Heart left ventricle (tissue), 16 donors: ENCODE measurements around the gene CCDC50. TPM values are rescaled to one million over a fixed set of nuclear protein-coding genes. Genes with fewer than 3 reads are reported as not detected.
A peak's percentile ranks its signal among the peaks of the same experiment; 100 is the strongest.

Source experiments
- ATAC-seq, 4 donors: fragments of 200-7000 bp; cut with Tn5 transposase; one replicate each; pipeline ENCODE4 v1.9.1; 2020 to 2022; ENCODE audit warnings: moderate library complexity in 4 of 4, mild to moderate bottlenecking in 3 of 4, moderate number of reproducible peaks in 1 of 4
- DNase-seq, 5 donors: peaks; one replicate each; pipeline ENCODE4 v3.0.0-alpha.2; 2020
- H3K27ac ChIP-seq, 12 donors: fragments of 200-600 bp; sonication (generic) in 4 of 12; one replicate each; pipeline versions ENCODE4 v1.5.0 to v1.8.0; 2016 to 2022; ENCODE audit warnings: mild to moderate bottlenecking in 2 of 12
- H3K27me3 ChIP-seq, 9 donors: fragments of 200-600 bp; sonication (generic) in 2 of 9; one replicate each; pipeline versions ENCODE4 v1.5.1 to v1.8.0; 2016 to 2022; ENCODE audit warnings: mild to moderate bottlenecking in 3 of 9
- H3K36me3 ChIP-seq, 9 donors: fragments of 200-600 bp; sonication (generic) in 2 of 9; one replicate each; pipeline versions ENCODE4 v1.5.0 to v1.8.0; 2018 to 2022; ENCODE audit warnings: mild to moderate bottlenecking in 2 of 9
- H3K4me1 ChIP-seq, 12 donors: fragments of 200-600 bp; sonication (generic) in 4 of 12; one replicate each; pipeline versions ENCODE4 v1.5.0 to v1.8.0; 2016 to 2022; ENCODE audit warnings: mild to moderate bottlenecking in 3 of 12
- H3K4me3 ChIP-seq, 12 donors: fragments of 200-600 bp; sonication (generic) in 4 of 12; one replicate each; pipeline versions ENCODE4 v1.5.0 to v1.8.0; 2017 to 2022; ENCODE audit warnings: mild to moderate bottlenecking in 9 of 12, moderate library complexity in 4 of 12
- H3K9me3 ChIP-seq, 12 donors: fragments of 200-600 bp; sonication (generic) in 4 of 12; one replicate each; pipeline versions ENCODE4 v1.5.0 to v1.8.0; 2016 to 2022; ENCODE audit warnings: mild to moderate bottlenecking in 1 of 12
- POLR2A ChIP-seq, 2 donors: fragments of 450-650 bp; IDR thresholded peaks; one replicate each; pipeline ENCODE4 v1.6.1; 2017; ENCODE audit warnings: antibody characterized with exemption in 2 of 2, mild to moderate bottlenecking in 2 of 2, moderate library complexity in 2 of 2
- WGBS, 4 donors: extraction: QIAGEN DNeasy Blood & Tissue Kit in 2 of 4; methylation state at CpG; one replicate each; pipeline versions ENCODE4 v1.1.5 to v1.1.7; 2013 to 2018; 5-methylcytosine and 5-hydroxymethylcytosine counted together
- intact Hi-C, 10 donors: fragments of 100-400 bp; cut with DNase I; formaldehyde crosslinking; loops; one replicate each; pipeline versions ENCODE4 v1.11.1 to v1.14.2; 2022
- polyA plus RNA-seq, 2 donors: library from polyadenylated mRNA; stranded (reverse); fragments of 200-250 nt; gene quantifications; one replicate each; pipeline ENCODE4 v1.2.3, GENCODE V29; 2013
- total RNA-seq, 9 donors: library from RNA; depleted of rRNA in 2 of 9; stranded (reverse); fragments of >200 nt in 2 of 9; fragmentation: NEBNext Ultra II Directional in 3 of 9; extraction: Animal tissue kit (Norgen Biotek cat#: 25700) in 3 of 9; gene quantifications; one replicate each; pipeline versions ENCODE4 v1.1.0 to v1.2.4, GENCODE V29; 2016 to 2023
- TF ChIP-seq, protein P1 (sequence below), 12 donors: fragments of 200-600 bp; sonication (generic) in 4 of 12; IDR thresholded peaks; one replicate each; pipeline versions ENCODE4 v1.5.0 to v1.8.0; 2018 to 2022; ENCODE audit warnings: antibody characterized with exemption in 12 of 12, mild to moderate bottlenecking in 5 of 12
- donor health status: ischemic (EF 13 %, LVEDD 7.1; RV severe dilation, severe dysfunction).
- donor health status: healthy with polysubstance abuse.
- donor health status: DM: no; HTN: yes; CAD: no.
- donor health status: DM: no; HTN: no; CAD: no.
- donor health status: ischemic (EF 25% LVEDD 6.9; RV normal size, moderate dysfunction).
- donor health status: ischemic (EF 25% LVEDD 5.7; RV mildly dilated, moderate dysfunction).
- donor health status: healthy.
- donor health status: DM: yes; HTN: yes; CAD: no.
- donor health status: ischemic (EF 35%, LVEDD 5.7; RV mildly dilated, moderate dysfunction).
- donor health status: nonischemic (EF 11% LVEDD 7.7; RV severe dilation, severe dysfunction).
- donor health status: DM: yes; HTN: yes; CAD: no.
- donor health status: PGD.
- donor health status: ischemic (EF 29% LVEDD 5.4; RV normal size, mild dysfunction).
- donor health status: nonischemic (EF 23%, LVEDD 6.1; RV moderate dilation, normal function).

CCDC50 gene
- total and polyA plus RNA-seq, 11 donors = 16.1 to 75.7 (median 54.2) TPM

DNA sequence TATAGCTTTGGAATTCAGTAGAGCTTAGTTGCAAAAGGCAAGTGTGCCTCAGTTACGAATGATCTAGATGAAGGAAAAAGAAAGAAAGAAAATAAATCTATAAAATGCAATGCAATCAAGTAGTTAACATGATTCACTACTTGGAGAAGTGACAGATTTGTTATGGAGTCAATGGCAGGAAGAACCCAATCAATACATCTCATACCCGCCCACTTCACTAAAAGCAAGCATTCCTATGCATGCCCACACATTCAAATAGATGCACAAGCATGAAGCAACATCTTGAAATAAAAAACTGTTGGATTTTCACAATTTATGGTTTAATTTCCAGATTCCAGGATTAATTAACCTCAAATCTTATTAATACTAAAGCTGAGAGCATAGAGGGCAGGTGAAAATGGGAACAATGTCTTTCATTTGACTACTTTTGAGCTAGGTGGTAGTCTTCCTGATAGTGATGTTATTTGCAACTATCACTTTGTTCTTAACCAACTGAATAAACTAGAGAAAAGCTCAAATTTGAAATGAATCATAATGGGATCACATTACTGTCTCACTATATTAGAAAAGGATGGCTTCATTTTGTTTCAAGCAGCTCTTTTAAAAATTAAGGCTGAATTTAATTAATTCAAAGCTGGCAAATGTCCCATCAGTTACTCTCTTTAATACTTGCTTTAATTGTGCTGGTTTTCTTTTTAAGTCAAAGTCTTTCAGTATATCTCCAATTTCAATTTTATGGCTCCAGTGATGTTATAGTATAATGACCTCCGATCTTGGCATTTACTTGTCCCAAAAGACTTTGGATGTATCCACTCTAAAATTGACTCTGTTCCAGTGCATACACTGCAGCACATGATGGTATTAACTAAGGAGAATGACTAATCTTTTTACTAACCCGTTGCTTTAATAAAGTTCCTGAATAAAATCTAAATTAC is 46.7 kb upstream of the CCDC50 start:
- WGBS, 4 donors = 61 to 87% (median 71%) methylated on average over 4 of the region's 4 CpGs
- no peaks in the 10 kb centered on the region for H3K9me3 ChIP-seq
- no peaks in the 10 kb centered on the region for H3K27me3 ChIP-seq
- DNase-seq (no peak), ATAC-seq (no peak)
- no peak overlapping the region for H3K4me3 ChIP-seq
- no peaks in the 10 kb centered on the region for H3K36me3 ChIP-seq
- no peak overlapping the region for H3K27ac ChIP-seq
- intact Hi-C loops = no loop called here
- TF ChIP-seq, protein P1, sequence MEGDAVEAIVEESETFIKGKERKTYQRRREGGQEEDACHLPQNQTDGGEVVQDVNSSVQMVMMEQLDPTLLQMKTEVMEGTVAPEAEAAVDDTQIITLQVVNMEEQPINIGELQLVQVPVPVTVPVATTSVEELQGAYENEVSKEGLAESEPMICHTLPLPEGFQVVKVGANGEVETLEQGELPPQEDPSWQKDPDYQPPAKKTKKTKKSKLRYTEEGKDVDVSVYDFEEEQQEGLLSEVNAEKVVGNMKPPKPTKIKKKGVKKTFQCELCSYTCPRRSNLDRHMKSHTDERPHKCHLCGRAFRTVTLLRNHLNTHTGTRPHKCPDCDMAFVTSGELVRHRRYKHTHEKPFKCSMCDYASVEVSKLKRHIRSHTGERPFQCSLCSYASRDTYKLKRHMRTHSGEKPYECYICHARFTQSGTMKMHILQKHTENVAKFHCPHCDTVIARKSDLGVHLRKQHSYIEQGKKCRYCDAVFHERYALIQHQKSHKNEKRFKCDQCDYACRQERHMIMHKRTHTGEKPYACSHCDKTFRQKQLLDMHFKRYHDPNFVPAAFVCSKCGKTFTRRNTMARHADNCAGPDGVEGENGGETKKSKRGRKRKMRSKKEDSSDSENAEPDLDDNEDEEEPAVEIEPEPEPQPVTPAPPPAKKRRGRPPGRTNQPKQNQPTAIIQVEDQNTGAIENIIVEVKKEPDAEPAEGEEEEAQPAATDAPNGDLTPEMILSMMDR (IDR thresholded peaks at IDR 0.05) = no peak
- TF ChIP-seq POLR2A (IDR thresholded peaks at IDR 0.05) = no peak
- H3K4me1 ChIP-seq = no peaks in the 10 kb centered on the region

DNA sequence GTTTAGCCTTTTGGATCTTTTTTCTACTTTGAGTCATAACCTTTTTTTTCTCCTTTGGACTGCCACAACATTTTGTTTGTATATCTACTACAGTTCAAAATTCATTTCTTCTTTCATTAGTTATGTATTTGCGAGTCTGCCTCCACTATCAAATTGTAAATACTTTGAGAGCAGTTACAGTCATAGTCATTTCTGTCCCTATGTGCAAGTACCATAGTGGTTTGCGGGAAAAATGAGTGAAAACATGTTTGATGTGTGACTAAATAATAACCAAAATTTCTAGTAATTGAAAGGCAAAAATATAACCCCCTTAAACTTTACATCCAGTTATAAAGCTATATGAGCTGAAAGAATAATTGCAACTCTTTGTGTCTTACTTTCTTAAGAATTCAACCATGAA is 45.8 kb upstream of the CCDC50 start:
- H3K36me3 ChIP-seq = no peaks in the 10 kb centered on the region
- no peaks in the 10 kb centered on the region for H3K27me3 ChIP-seq
- ATAC-seq (no peak), DNase-seq (no peak)
- no peak overlapping the region for H3K27ac ChIP-seq
- 95 to 97% (median 96%) methylated on average over 2 of the region's 2 CpGs for WGBS, 4 donors
- H3K4me3 ChIP-seq = no peak overlapping the region
- no peak for TF ChIP-seq POLR2A (IDR thresholded peaks at IDR 0.05)
- TF ChIP-seq, protein P1 (IDR thresholded peaks at IDR 0.05) = no peak
- no peaks in the 10 kb centered on the region for H3K4me1 ChIP-seq
- no peaks in the 10 kb centered on the region for H3K9me3 ChIP-seq
- intact Hi-C loops = no loop called here

DNA sequence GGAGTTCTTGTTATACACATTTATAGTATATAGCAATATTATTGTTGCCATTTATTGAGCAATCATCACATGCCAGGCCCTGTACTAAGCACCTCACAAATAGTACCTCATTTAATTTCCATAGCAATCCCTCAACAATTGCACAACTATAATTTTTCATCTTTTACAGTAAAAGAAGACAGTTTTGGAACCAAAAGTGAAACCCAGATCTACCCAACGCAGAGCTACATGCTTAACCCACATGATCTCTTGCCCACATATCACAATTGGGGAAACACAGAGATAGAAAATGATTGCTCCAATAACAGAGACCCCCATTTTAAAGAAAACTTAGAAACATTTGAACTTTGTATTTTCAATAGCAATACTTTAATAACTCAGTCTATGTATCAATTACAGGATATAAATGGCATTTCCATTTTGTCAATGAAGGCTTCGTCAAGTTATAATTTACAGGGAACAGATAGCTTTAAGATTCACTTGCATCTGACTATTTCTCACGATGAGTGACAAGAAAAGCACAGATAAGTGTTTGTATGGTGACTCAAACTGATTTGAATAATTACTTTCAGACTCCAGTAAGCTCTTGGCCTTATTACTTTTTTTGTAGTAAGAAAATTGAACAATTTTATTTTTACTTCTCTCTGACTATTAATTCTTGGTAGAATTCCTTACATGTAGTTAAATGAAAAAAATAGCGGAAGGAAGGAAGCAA is 38.7 kb upstream of the CCDC50 start:
- whole genome bisulfite sequencing, 4 donors = 50 to 61% (median 53%) methylated on average over 4 of the region's 4 CpGs
- Histone ChIP-seq H3K27ac (peak overlapping the region in 9 of 12 donors; percentile 3 to 83 (median 23)), H3K9me3 (peaks cover 0 to 5% (median 0%) of the 10 kb centered on the region in 12 donors), H3K4me1 (peaks cover 0 to 16% (median 0%) of the 10 kb centered on the region in 12 donors), H3K4me3 (peak overlapping the region in 9 of 12 donors; percentile 1 to 37 (median 28)), H3K36me3 (no peaks in the 10 kb centered on the region), H3K27me3 (no peaks in the 10 kb centered on the region)
- ATAC-seq (no peak), DNase-seq (no peak)
- intact Hi-C loops = loop anchor here in 1 of 10 donors (5.0 kb wide), 1 partner anchor 37 kb away; the partner anchor contains the start of gene CCDC50
- TF ChIP-seq POLR2A (IDR thresholded peaks at IDR 0.05) = no peak
- TF ChIP-seq, protein P1 (IDR thresholded peaks at IDR 0.05) = no peak
